GM19395 (cell line): ENCODE results near the gene RSU1.

ENCODE experiments used
- ATAC-seq: cut with Tn5 transposase; IDR thresholded peaks from one replicate; pipeline ENCODE4 v1.9.1; 2021; ENCODE audit warnings: mild to moderate bottlenecking, moderate library complexity; ENCODE audit not compliant: unreplicated experiment

Gene RSU1

DNA sequence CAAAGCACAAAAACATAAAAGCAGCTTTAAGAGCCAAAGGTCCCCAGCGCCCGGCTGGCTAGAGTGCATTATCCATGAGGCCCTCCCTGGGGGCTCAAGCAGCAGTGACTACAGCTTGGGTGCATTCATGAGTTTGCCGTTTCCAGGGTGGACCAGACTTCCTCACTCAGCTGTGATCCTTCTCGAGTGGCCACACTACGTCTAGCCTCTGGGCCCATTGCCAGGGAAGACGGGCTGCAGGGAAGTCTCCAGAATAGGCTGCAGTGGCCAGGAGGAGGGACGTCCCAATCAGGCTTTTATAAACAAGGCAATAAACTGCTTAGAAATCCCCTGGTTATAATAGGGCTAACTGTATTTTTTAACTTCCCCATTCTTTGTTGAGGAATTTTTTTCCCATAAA is 206.2 kb downstream of the RSU1 start:
- no peak for ATAC-seq

DNA sequence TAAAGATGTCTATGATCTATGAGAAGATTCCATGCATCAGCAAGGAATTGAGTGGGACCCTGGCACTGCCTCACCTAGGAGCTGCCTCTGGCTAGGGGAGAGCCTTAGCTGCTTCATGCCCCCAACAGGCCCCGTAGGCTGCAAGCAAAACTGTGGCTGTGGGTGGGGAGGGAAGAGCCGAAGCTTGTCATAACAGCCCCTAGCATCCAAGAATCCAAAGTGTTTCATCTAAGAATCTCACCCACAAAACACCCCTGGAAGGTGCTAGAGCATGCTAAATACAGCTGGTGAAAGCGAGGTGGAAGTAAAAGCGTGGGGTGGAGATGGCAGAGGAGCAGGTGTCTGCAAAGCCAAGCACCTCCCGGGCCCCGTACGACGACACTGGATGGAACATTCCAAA is 208.0 kb downstream of the RSU1 start:
- no peak for ATAC-seq

DNA sequence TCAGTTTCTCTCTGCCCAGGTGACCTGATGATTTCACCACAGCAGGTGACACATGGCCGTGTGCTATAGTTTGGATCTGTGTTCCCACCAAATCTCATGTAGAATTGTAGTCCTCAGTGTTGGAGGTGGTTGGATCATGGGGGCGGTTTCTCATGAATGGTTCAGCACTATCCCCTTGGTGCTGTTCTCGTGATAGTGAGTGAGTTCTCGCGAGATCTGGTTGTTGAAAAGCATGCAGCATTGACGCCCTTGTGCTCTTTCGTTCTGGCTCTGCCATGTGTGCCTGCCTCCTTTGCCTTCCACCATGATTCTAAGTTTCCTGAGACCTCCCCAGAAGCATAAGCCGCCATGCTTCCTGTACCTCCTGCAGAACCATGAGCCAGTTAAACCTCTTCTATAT is 210.3 kb downstream of the RSU1 start:
- ATAC-seq = no peak

DNA sequence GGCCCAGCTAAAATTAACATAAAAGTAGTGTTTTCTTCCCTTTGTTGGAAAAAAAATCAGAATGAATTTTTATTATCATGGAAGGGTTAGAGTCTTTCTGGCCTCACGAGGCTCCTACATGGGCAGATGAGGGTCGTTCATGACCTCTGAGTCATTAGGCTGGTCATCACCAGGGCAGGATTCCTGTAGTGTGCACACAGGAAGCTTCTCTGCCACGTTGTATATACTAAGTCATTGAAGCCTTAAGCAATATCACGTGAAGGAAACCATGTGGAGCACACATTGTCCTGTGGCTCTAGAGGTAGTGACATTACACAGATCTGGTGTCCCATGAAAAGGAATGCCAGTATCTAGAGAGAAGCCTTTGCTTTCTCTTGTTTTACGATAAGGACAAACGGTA is 210.8 kb downstream of the RSU1 start:
- ATAC-seq = no peak

DNA sequence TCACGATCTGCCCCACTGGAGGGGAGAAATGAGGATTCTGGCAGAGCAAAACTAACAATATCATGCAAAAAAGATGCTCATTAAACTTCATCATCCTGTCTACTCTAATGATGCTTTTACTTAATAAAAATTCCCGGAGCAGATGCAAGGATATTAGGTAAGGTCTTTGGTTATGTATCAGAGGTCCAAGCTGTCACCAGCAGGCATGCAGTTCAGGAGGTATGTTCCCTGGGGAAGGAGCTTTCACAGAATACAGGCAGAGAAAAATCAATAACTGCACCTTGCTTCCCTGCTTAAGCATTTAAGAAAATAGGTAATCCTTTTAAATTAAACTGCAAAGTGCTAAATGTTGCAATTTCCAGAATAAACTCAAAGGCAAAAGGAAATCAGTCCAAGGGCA is 213.9 kb downstream of the RSU1 start:
- no peak for ATAC-seq

DNA sequence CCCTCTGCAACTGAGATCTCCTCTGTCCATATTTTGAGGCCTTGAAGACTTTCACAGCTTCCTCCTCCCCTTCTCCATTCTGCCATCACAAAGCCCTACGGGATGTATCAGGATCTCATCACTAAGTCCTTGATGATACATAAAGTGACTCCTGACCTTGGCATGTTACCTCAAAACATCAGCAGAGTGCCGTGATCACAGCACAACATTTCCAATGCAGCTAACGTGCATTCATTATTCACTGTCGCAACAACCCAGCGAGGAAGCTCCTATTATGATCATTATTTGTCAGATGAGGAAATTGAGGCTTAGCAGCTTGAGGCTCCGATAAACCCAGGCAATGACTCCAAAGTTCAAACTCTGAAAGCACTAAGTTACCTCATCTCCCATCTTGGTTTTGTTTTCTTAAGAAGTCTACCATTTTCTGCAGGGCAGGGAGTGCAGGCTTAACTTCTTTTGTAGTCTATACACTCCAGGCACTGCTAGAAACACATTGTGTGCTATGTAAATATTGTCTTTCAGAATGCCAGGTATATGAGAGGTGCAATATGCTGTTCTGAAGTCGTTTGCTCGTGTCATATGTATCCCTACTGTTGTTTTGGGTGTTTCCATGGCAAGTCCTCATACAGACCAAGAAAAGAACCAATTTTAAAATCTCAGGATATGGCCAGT is 215.0 kb downstream of the RSU1 start:
- ATAC-seq = no peak

DNA sequence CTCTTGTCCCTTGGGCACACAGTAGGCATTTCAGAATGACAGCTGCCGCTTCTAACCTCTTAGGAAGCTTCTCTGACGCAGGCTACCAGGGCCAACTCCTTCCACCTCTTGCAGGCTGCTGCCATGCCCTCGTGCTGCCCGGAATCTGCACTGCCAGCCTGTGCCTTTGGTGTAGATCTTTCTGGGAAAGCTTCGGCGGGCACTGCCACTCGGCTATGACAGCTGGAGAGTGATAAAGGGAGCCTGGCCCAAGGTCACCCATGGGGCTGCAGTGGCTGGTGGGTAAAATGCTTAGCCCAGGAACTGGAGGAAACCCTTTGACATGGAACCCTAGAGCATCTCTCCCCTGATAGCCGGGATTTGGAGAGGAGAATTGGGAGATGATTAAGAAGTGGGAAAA is 217.6 kb downstream of the RSU1 start:
- no peak for ATAC-seq

DNA sequence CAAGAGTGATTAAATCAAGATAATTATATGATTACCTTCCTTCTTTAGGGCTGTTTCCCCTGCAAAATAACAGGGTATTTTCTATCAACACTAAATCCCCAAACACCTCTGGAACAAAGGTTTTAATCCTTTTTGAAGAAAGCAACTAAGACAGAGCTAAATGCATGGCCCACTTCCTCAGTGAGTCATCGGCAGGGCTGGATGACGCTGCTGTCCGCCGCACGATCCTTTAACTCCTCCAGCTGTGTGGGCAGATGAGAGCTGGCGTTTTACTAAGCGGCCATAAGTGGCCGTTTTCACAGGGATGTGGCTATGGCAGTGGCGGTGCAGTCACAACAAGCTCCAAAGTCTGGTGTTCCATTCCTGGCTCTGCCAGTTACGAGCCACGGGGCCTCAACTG is 219.6 kb downstream of the RSU1 start:
- no peak for ATAC-seq

DNA sequence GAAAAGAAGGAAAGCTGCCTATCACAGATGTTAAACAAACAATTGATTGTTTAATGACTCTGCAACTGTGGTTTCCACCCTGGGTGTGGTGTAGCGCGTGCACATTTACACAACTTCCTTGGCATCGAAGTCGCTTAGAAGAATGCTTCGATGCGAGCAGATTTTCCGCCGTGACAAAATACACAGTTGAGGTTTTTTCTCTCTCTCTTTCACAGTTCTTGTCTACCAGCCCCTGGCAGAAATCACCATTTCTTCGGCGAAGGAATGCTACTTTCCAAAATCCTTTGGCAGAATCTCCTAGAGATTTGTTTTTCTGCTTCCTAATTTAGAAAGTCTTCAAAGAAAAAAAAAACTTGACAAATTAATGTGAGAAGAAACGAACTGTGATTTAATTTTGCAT is 224.8 kb downstream of the RSU1 start:
- ATAC-seq = no peak

DNA sequence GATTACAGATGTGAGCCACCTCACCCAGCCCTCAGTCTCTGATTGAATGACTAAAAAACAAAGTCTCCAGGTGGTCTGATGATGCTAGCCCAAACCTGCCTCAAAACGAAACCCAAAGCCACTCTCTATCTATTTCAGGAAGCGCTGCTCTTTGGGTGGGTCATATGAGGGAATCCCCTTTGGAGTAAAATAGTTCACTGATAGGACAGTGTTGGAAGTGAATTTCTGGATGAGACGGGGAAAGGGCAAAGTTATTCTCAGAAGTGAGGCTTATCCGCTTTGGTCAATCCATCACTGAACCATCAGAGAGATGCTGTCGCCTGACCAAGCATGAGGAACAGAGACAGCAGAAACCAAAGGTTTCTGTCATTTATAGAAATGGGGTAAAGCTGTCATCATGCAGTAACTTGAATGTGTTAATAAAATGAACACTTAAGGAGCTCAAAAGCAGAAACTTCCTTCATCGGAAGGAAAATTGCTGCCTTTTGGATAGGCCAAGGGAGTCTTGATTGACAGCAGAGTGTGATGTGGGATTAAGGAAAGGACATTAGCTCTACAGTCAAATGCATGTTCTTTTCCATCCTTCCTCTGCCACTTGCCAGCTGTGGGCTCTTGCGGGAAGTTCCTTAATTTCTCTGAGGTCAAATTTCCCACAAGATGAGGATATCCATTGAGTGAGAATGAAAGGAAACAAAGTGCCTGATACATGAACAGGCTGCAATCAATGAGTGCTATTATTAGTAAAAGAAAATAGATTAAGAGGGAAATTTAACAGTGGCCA is 230.7 kb downstream of the RSU1 start:
- ATAC-seq = peak; percentile 95

DNA sequence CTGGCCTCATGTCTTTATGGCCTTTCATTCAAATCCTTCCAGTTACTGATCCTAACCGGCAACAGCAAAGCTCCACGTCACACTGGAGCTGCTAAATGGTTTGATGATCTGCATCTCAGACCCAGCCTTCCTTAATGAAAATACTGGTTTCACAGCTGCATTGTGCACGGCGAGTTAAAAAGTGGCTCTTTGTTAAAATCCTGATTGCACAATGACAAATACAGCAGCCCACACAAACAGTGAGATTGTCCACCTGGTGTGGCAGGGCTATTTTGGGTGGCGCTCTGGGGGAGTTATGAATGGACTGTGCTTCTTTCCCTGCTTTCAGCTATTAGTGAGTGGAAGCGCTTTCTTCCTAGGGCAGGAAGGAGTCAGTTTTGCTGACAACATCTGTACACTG is 232.1 kb downstream of the RSU1 start:
- peak; percentile 38 for ATAC-seq

DNA sequence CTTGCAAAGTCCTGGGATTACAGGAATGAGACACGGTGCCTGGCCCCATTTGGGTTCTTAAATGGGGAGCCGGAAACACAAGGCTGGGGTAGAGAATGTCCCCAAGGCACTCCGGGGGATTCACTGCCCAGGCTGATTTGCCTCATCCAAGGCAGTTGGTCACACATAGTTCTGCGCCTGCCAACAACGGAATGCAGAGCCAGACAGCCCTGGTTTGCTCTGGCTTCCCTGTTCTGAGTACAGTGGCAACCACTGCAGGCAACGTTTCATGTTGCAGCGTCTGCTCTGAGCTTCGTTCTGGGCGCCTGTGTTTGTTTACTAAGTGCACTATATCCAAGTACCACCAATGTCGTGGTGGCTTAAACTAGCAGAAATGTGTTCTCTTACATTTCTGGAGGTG is 233.8 kb downstream of the RSU1 start:
- no peak for ATAC-seq

DNA sequence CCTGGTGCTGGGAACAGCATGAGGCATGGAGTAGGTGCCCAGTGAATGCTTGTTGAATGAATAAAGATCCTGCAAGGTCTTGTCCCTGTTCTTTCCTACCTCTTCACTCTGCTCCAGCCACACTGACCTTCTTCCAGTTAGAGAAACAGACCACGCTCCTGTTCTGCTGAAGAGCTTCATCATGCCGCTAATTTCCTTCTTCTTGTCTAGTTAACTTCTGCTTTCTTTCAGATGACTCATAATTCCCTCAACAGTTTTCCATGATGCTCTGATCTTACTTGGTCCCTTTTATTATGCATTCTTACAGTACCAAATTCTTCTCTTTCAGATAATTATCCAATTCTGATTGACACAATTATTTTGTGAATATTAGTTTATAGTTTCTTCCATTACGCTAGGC is 236.0 kb downstream of the RSU1 start:
- no peak for ATAC-seq

DNA sequence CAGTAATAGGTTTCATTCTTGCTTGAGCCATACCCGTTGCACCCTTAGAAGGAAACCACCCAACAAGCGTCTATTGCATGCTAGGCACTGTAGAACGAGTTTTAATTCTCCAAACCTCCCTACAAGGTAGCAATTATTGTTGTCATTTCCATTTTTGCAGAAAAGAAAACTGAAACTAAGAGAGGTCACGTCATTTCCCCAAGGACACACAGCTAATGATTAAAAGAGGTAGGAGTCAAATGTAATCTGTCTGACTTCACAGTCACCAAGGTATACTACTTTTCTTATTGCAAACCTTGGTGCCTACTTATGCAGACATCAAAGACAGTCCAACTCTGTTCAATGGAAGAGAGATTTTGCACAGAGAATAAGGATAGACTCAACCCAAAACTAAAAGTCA is 246.5 kb downstream of the RSU1 start:
- ATAC-seq = peak; percentile 95

DNA sequence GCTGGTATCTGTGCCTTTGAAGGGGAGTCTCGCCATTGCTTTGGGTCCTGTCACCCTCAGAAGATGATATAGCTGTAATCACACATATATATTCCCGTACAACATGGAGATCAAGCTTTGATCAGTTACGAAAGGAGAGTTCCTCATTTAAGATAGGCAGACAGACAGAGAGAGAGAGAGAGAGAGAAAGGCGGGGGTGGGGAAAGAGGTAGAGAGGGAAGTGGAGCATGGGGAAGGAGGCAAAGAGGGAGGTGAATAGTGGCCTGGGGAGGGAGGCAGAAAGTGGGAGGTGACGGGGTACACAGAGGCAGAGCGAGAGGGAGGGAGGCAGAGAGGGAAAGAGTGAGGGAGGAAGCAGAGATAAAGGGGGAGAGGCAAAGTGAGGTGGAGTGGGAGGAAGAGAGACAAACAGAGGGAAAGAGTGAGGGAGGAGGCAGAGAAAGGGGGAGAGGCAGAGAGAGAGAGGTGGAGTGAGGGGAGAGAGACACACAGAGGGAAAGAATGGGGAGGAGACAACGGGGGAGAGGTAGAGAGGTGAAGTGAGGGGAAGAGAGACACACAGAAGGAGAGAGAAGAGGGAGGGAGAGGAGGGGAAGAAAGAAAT is 250.9 kb downstream of the RSU1 start:
- no peak for ATAC-seq

DNA sequence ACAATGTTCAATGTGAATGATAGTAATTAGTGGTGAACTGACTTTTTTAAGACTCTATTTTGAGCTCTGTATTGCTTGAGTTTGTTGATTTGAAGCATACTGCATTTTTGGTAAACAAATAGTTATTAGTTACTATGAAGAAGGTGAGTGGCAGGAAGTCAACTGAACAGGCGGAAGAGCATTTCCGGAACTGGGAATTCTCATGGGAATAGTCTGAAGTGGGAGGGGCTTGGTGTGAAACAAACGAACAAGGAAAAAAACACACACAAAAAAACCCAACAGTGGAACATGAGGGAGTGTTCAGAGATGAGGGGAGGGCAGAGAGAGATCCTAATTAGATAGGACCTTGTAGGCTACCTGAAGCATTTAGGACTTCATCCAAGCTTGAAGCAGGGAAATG is 251.6 kb downstream of the RSU1 start:
- ATAC-seq = no peak

DNA sequence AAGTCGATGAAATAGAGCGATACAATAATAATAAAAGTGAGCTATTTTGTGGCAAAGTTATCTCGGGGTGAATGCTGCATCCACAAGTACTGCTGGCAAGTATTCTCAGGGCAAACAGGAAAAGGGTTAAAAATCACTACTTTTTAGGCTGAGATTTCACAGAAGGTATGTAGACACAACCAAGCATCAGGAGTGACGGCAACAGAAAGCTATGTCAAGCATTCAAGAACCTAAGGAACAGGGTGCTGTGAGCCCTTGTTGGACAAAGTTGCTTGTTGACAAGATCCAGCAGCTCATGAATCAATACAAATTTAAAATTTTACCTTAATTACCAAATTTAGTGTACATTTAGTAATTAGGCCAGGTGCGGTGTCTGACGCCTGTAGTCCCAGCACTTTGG is 254.3 kb downstream of the RSU1 start:
- ATAC-seq = no peak

DNA sequence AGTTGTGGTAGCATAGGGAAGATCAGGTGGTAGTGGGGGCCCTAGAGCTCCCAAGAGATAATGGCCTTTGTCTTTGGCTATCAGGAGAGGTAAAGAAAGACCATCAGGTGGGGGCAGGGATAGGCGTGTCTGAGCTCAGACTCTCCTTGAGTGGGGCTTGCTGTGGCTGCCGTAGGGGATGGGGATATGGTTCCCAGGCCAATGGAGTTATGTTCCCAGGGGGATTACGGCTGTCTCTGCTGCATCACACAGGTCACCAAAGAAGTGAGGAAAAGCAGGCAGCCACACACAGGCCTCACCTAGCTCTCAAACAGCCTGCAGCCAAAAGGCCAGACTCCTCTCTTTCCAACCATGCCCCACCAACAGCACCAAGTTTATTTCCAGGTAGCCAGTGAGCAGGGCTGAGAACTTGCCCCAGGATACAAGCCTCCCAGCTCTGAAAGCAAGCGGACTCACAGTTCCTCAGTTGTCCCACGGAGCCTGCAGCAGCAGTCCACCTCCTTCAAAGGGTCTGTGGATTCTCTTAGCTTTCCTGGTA is 257.9 kb downstream of the RSU1 start:
- no peak for ATAC-seq

DNA sequence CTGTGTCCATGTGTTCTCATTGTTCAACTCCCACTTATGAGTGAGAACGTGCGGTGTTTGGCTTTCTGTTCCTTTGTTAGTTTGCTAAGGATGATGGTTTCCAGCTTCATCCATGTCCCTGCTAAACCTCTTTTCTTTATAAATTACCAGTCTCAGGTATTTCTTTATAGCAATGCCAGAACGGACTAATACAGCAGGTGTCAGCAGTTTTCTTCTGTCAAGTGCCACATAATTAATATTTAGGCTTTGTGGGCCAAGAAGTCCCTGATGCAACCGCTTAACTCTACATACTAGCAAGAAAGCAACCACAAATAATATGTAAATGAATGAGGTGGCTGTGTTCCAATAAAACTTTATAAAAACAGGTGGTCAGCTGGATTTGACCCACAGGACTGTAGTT is 269.3 kb downstream of the RSU1 start:
- ATAC-seq = no peak

DNA sequence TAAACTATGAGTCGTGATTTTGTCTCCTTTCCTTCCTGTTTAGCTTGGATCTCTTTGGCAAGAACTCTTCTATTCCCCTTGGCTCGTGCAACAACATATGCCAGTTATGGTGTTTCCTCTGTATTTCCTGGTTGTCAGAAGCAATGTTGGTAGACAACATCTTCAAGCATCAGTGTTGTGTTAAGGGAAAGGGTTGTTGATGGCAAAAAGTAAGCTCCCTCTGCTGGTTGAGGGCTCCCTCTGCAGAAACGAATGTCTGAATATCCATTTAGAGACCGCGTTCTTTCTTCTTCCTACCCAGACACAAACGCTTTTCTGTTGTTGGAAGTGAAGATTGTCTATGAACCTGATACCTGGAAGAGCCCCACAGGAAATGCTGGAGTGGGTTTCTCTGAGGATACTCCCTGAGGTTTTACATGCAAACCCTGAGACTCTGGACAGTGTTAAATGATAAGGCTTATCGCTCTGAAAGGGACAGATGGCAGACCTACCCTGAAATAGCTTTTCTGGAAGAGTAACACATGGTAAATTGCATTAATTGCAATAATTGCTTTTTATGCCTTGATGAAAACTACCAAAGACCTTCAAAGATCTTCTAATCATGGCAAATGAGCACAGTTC is 272.0 kb downstream of the RSU1 start:
- no peak for ATAC-seq

DNA sequence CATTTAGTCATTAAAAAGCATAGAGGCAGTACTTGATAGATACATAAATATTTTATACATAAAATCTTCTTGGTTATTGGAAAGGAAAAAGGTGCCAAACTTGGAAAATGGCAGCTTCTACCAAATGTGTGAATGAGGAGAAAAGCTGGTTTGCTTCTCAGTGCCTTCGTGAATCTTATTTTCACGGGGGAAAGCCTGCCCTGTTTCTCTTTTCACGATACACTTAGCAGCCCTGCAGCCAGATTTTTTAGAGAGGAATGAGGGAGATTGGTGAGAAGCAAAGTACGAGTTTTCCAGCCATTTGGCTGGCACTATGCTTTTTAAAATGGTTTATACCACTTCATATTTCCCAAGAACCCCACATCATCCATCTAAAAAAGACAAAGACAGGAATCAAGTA is 272.6 kb downstream of the RSU1 start:
- no peak for ATAC-seq

DNA sequence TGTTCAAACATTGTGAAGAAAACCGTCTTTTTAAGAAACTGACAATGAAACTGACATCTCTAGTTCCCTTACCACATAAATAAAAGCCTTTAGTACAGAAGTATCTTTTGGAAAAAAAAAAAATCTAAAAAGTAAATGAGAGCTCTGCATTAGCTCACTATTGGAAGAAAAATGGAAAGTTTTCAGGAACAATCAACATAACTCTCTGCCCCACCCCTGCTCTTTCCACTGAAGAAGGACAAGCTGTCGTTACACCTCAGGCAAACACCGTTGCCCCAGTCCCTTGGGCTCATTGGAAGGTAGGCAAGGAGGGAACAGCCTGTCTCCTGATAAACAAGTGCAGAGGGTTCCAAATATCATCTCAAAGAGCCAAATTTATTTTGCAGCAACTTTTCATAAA is 273.1 kb downstream of the RSU1 start:
- no peak for ATAC-seq
